ENCODE data around the gene NPAS3.

The NPAS3 gene

DNA sequence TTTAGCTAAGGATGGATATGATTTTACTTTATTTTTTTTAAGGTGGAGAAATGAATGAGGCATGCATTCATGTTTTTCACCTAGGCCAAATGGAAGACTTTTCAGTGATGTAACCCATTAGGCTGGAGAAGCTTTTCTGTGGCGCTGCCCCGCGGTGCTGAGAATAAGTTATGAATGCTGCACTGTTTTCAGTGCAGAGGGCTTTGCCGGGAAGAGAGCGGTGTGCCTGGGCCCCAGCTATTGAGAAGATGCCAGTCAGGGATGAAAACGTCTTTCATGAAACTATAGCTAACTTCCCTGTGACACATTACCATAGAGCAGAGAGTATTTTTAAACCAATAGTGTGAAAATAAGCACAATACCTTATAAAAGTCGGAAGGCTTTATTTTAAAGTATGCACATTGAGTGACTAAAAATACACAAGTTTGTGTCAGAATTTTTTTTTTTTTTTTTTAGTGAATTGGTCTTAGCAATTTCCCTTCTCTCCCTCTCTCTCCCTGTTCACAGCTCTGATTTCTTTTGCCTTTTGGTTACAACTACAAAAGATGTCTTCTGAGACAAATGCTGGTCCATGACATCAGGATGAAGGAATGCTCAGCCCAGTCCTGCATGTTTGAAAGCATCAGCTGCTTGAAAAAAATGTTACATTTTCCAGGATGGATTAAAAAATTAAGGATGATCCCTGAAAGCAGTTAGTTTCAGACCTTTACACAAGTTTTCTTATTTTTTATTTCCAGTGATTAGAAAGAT is 48.3 kb downstream of the NPAS3 start:
- TF ChIP-seq EZH2phosphoT487 (IDR thresholded peaks at IDR 0.05; ENCODE audit: low read length) = no peak
- TF ChIP-seq, protein P1, sequence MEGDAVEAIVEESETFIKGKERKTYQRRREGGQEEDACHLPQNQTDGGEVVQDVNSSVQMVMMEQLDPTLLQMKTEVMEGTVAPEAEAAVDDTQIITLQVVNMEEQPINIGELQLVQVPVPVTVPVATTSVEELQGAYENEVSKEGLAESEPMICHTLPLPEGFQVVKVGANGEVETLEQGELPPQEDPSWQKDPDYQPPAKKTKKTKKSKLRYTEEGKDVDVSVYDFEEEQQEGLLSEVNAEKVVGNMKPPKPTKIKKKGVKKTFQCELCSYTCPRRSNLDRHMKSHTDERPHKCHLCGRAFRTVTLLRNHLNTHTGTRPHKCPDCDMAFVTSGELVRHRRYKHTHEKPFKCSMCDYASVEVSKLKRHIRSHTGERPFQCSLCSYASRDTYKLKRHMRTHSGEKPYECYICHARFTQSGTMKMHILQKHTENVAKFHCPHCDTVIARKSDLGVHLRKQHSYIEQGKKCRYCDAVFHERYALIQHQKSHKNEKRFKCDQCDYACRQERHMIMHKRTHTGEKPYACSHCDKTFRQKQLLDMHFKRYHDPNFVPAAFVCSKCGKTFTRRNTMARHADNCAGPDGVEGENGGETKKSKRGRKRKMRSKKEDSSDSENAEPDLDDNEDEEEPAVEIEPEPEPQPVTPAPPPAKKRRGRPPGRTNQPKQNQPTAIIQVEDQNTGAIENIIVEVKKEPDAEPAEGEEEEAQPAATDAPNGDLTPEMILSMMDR (IDR thresholded peaks at IDR 0.05; ENCODE audit: low read length) = no peak
- Histone ChIP-seq H3K9ac (ENCODE audit: low read length) (no peak overlapping the region), H3K27ac (ENCODE audit: low read length) (no peak overlapping the region), H3K27me3 (replicated peaks; ENCODE audit: insufficient read depth, low read length) (no peaks in the 10 kb centered on the region), H3K9me3 (replicated peaks; ENCODE audit: insufficient read depth, low read length) (no peaks in the 10 kb centered on the region), H3K36me3 (replicated peaks; ENCODE audit: insufficient read depth, low read length) (no peaks in the 10 kb centered on the region), H3F3A (ENCODE audit: insufficient read depth, low read length) (no peaks in the 10 kb centered on the region), H3K4me1 (ENCODE audit: low read length) (no peaks in the 10 kb centered on the region), H3K4me2 (ENCODE audit: low read depth, low read length) (no peak overlapping the region), H3K79me2 (ENCODE audit: low read length) (no peaks in the 10 kb centered on the region), H4K20me1 (ENCODE audit: insufficient read depth, low read length) (no peaks in the 10 kb centered on the region), H2AFZ (ENCODE audit: low read length) (no peak overlapping the region), H3K9me2 (replicated peaks; ENCODE audit: insufficient read depth, low read length) (no peaks in the 10 kb centered on the region), H3K4me3 (ENCODE audit: low read length) (no peak overlapping the region)
- no peak for DNase-seq

DNA sequence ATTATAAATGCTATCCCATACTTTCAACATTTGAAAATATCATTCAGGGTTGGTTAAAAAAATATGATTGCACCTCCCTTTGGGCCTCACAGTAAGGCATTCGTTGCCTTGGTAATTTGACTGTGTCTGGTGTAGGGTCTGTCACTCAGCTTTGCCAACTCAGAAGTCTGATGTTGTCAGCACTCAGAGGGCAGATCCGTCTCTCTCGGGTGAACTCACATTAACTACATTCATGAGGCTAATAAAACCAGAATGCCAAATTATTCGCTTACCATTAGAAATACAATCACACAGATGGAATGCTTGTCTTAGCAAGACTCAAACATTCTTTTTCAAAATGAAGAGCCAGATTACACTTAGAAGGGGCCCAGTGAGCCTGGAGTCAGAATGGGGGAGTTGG is 53.0 kb downstream of the NPAS3 start:
- H3K36me3 ChIP-seq (replicated peaks; ENCODE audit: insufficient read depth, low read length) = no peaks in the 10 kb centered on the region
- no peak overlapping the region for H3K27ac ChIP-seq (ENCODE audit: low read length)

DNA sequence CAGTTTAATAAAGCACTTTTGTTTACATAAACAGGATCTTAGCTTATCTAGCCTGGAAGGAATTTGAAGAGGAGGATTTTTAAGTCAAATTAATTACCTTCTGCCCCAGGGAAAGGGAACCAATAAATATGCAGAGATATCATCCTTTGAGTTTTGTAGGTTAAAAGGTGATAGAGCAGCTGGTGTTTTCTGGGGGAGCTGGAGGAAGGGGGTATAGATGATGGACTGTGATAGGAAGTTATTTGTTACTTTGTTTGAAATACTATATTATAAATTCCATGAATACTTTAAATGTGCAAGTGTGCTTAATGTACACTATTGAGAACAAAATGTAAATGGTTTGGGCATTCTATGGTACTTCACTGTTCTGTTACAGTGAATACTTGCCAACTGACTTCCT is 55.2 kb downstream of the NPAS3 start:
- Histone ChIP-seq H3K27me3 (replicated peaks; ENCODE audit: insufficient read depth, low read length) (no peaks in the 10 kb centered on the region), H3K9me3 (replicated peaks; ENCODE audit: insufficient read depth, low read length) (no peaks in the 10 kb centered on the region), H4K20me1 (ENCODE audit: insufficient read depth, low read length) (no peaks in the 10 kb centered on the region), H3K27ac (ENCODE audit: low read length) (no peak overlapping the region), H3K4me2 (ENCODE audit: low read depth, low read length) (no peak overlapping the region), H3K36me3 (replicated peaks; ENCODE audit: insufficient read depth, low read length) (no peaks in the 10 kb centered on the region), H3K4me1 (ENCODE audit: low read length) (no peaks in the 10 kb centered on the region), H3K9ac (ENCODE audit: low read length) (no peak overlapping the region), H3K9me2 (replicated peaks; ENCODE audit: insufficient read depth, low read length) (no peaks in the 10 kb centered on the region), H3K79me2 (ENCODE audit: low read length) (no peaks in the 10 kb centered on the region), H3F3A (ENCODE audit: insufficient read depth, low read length) (no peaks in the 10 kb centered on the region), H2AFZ (ENCODE audit: low read length) (no peak overlapping the region), H3K4me3 (ENCODE audit: low read length) (no peak overlapping the region)
- DNase-seq = no peak
- no peak for TF ChIP-seq EZH2phosphoT487 (IDR thresholded peaks at IDR 0.05; ENCODE audit: low read length)

More for the DNA sequence above, 53.0 kb downstream of the NPAS3 start:
- Histone ChIP-seq H4K20me1 (ENCODE audit: insufficient read depth, low read length) (no peaks in the 10 kb centered on the region), H3K4me1 (ENCODE audit: low read length) (no peaks in the 10 kb centered on the region), H3K27me3 (replicated peaks; ENCODE audit: insufficient read depth, low read length) (no peaks in the 10 kb centered on the region), H3K4me3 (ENCODE audit: low read length) (no peak overlapping the region), H3K9ac (ENCODE audit: low read length) (no peak overlapping the region), H3K79me2 (ENCODE audit: low read length) (no peaks in the 10 kb centered on the region), H2AFZ (ENCODE audit: low read length) (no peak overlapping the region), H3F3A (ENCODE audit: insufficient read depth, low read length) (no peaks in the 10 kb centered on the region), H3K9me2 (replicated peaks; ENCODE audit: insufficient read depth, low read length) (no peaks in the 10 kb centered on the region), H3K9me3 (replicated peaks; ENCODE audit: insufficient read depth, low read length) (no peaks in the 10 kb centered on the region), H3K4me2 (ENCODE audit: low read depth, low read length) (no peak overlapping the region)
- no peak for DNase-seq
- no peak for TF ChIP-seq EZH2 (optimal IDR thresholded peaks at IDR 0.05; ENCODE audit: low read depth, low read length)
- TF ChIP-seq EZH2phosphoT487 (IDR thresholded peaks at IDR 0.05; ENCODE audit: low read length) = no peak
- TF ChIP-seq, protein P1 (IDR thresholded peaks at IDR 0.05; ENCODE audit: low read length) = no peak

DNA sequence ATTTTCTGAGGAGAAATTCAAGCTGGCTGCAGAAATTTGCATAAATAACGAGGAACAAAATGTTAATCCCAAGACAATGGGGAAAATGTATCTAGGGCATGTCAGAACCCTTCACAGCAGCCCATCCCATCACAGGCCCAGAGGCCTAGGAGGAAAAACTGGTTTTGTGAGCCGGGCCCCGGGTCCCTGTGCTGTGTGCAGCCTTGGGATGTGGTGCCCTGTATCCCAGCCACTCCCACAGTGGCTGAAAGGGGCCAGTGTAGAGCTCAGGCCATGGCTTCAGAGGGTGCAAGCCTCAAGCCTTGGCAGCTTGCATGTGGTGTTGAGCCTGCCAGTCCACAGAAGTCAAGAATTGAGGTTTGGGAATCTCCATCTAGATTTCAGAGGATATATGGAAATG is 57.7 kb downstream of the NPAS3 start:
- Histone ChIP-seq H4K20me1 (ENCODE audit: insufficient read depth, low read length) (no peaks in the 10 kb centered on the region), H3K36me3 (replicated peaks; ENCODE audit: insufficient read depth, low read length) (no peaks in the 10 kb centered on the region), H3K79me2 (ENCODE audit: low read length) (no peaks in the 10 kb centered on the region), H3K4me1 (ENCODE audit: low read length) (no peaks in the 10 kb centered on the region), H3K4me2 (ENCODE audit: low read depth, low read length) (no peak overlapping the region), H3K9me2 (replicated peaks; ENCODE audit: insufficient read depth, low read length) (no peaks in the 10 kb centered on the region), H2AFZ (ENCODE audit: low read length) (no peak overlapping the region), H3K9ac (ENCODE audit: low read length) (no peak overlapping the region), H3F3A (ENCODE audit: insufficient read depth, low read length) (no peaks in the 10 kb centered on the region), H3K9me3 (replicated peaks; ENCODE audit: insufficient read depth, low read length) (no peaks in the 10 kb centered on the region), H3K4me3 (ENCODE audit: low read length) (no peak overlapping the region), H3K27me3 (replicated peaks; ENCODE audit: insufficient read depth, low read length) (no peaks in the 10 kb centered on the region), H3K27ac (ENCODE audit: low read length) (no peak overlapping the region)
- no peak for DNase-seq
- no peak for TF ChIP-seq EZH2 (optimal IDR thresholded peaks at IDR 0.05; ENCODE audit: low read depth, low read length)
